ENCODE data around the gene CDKL1.
A peak's percentile ranks its signal among the peaks of the same experiment; 100 is the strongest.

CDKL1 gene

GRCh38 chr14:50396631-50397389 lies at the start of gene CDKL1:
TSS of gene CDKL1 (minus strand) at chr14:50396881. CDS start at chr14:50395868, 1,013 bp downstream.
- DNase-seq (ENCODE audit: low spot score): peak; percentile 38

- DNase-seq (ENCODE audit: low spot score): no peak
Observed at GRCh38 chr14:50434528-50434927, 37.8 kb upstream of the CDKL1 start.

GRCh38 chr14:50432131-50432530 lies 35.5 kb upstream of the CDKL1 start:
- DNase-seq (ENCODE audit: low spot score): no peak

- peak; percentile 20 for DNase-seq (ENCODE audit: low spot score)
Observed at GRCh38 chr14:50425816-50426215, 29.1 kb upstream of the CDKL1 start.

- DNase-seq (ENCODE audit: low spot score): no peak
Observed at GRCh38 chr14:50425105-50425504, 28.4 kb upstream of the CDKL1 start.

GRCh38 chr14:50423529-50423928 lies 26.8 kb upstream of the CDKL1 start:
- DNase-seq (ENCODE audit: low spot score): no peak

GRCh38 chr14:50421499-50421898 lies 24.8 kb upstream of the CDKL1 start:
- DNase-seq (ENCODE audit: low spot score): no peak

- DNase-seq (ENCODE audit: low spot score): no peak
Observed at GRCh38 chr14:50417853-50418252, 21.2 kb upstream of the CDKL1 start.

GRCh38 chr14:50410921-50411320 lies 14.2 kb upstream of the CDKL1 start:
- DNase-seq (ENCODE audit: low spot score): no peak

- DNase-seq (ENCODE audit: low spot score): no peak
Observed at GRCh38 chr14:50410071-50410470, 13.4 kb upstream of the CDKL1 start.

GRCh38 chr14:50407111-50407812 lies 10.6 kb upstream of the CDKL1 start:
- DNase-seq (ENCODE audit: low spot score): no peak

GRCh38 chr14:50403419-50403818 lies 6.7 kb upstream of the CDKL1 start:
- no peak for DNase-seq (ENCODE audit: low spot score)

GRCh38 chr14:50402965-50403364 lies 6.3 kb upstream of the CDKL1 start:
- DNase-seq (ENCODE audit: low spot score): no peak

GRCh38 chr14:50400461-50400860 lies 3.8 kb upstream of the CDKL1 start:
- DNase-seq (ENCODE audit: low spot score): no peak

GRCh38 chr14:50399251-50400032 lies 2.8 kb upstream of the CDKL1 start:
- DNase-seq (ENCODE audit: low spot score): no peak

GRCh38 chr14:50398189-50398580 lies 1.5 kb upstream of the CDKL1 start:
- no peak for DNase-seq (ENCODE audit: low spot score)

GRCh38 chr14:50397390-50398188 lies 908 bp upstream of the CDKL1 start:
- peak; percentile 6 for DNase-seq (ENCODE audit: low spot score)

GRCh38 chr14:50395448-50395847 lies 1.2 kb downstream of the CDKL1 start:
- DNase-seq (ENCODE audit: low spot score): no peak

GRCh38 chr14:50394713-50395112 lies 2.0 kb downstream of the CDKL1 start:
- no peak for DNase-seq (ENCODE audit: low spot score)

- DNase-seq (ENCODE audit: low spot score): no peak
Observed at GRCh38 chr14:50389668-50390441, 6.8 kb downstream of the CDKL1 start.

Data from putamen (tissue), 1 donor.